Activated CD8-positive, alpha-beta memory T cell treated with anti-CD3 and anti-CD28 coated beads for 48 hours (primary cell): ENCODE data around the gene AGXT2.
A peak's percentile ranks its signal among the peaks of the same experiment; 100 is the strongest.
"Not testable (repeated sequence)": the region's sequence is repeated elsewhere in the genome, so short reads cannot be mapped to it uniquely, and the experiment has no call there.

Experiments
- DNase-seq, 3 experiments: peaks; one replicate each; pipeline ENCODE4 v3.0.0-alpha.2; 2020; ENCODE audit warnings: low read depth in 2 of 3, low spot score in 2 of 3

The AGXT2 gene

GRCh38 chr5:35015063-35015462 is 32.7 kb downstream of the AGXT2 start:
- DNase-seq, result no peak

GRCh38 chr5:35012796-35013195 is 35.0 kb downstream of the AGXT2 start:
- DNase-seq, result no peak

GRCh38 chr5:35012365-35012764 is 35.4 kb downstream of the AGXT2 start:
- no peak for DNase-seq

- no peak for DNase-seq
Observed at GRCh38 chr5:35010676-35011075, 37.1 kb downstream of the AGXT2 start.

GRCh38 chr5:35009657-35010056 is 38.1 kb downstream of the AGXT2 start:
- DNase-seq, result no peak

GRCh38 chr5:35009019-35009418 is 38.7 kb downstream of the AGXT2 start:
- DNase-seq, result no peak

GRCh38 chr5:35004771-35005170 is 43.0 kb downstream of the AGXT2 start:
- no peak for DNase-seq

- no peak for DNase-seq
Observed at GRCh38 chr5:35004200-35004599, 43.5 kb downstream of the AGXT2 start.

- DNase-seq, result peak; percentile 13 to 51 (median 34)
Observed at GRCh38 chr5:35003018-35003957, 44.5 kb downstream of the AGXT2 start.

- no peak for DNase-seq
Observed at GRCh38 chr5:35002459-35002858, 45.3 kb downstream of the AGXT2 start.

- DNase-seq, result no peak
Observed at GRCh38 chr5:35001842-35002241, 45.9 kb downstream of the AGXT2 start.

GRCh38 chr5:34998058-34998789 is 49.5 kb downstream of the AGXT2 start:
- no peak for DNase-seq

GRCh38 chr5:34996261-34996660 is 51.5 kb downstream of the AGXT2 start:
- DNase-seq, result no peak

- no peak for DNase-seq
Observed at GRCh38 chr5:34993951-34994350, 53.8 kb downstream of the AGXT2 start.

- DNase-seq, result no peak
Observed at GRCh38 chr5:34991486-34992238, 56.1 kb downstream of the AGXT2 start.

- no peak for DNase-seq
Observed at GRCh38 chr5:34986965-34987364, 60.8 kb downstream of the AGXT2 start.

- no peak for DNase-seq
Observed at GRCh38 chr5:34982823-34983222, 64.9 kb downstream of the AGXT2 start.

GRCh38 chr5:34978681-34979080 is 69.1 kb downstream of the AGXT2 start:
- no peak for DNase-seq

GRCh38 chr5:34977934-34978613 is 69.7 kb downstream of the AGXT2 start:
- no peak for DNase-seq

GRCh38 chr5:34976347-34976746 is 71.4 kb downstream of the AGXT2 start:
- DNase-seq, result no peak

GRCh38 chr5:34971655-34972054 is 76.1 kb downstream of the AGXT2 start:
- DNase-seq, result not testable (repeated sequence)
